ENCODE measurements around the gene SF3B4.
A peak's percentile ranks its signal among the peaks of the same experiment; 100 is the strongest.

SF3B4 gene

GRCh38 chr1:149916898-149917252, 10.7 kb downstream of the SF3B4 start:
- Histone ChIP-seq H3K27me3 (ENCODE audit: control insufficient read depth in 1 of 2, insufficient read depth in 2 of 2, low read length in 2 of 2) (peaks cover 0 to 3% of the 10 kb centered on the region in 2 donors), H3K9me3 (ENCODE audit: control insufficient read depth in 2 of 2, low read length in 2 of 2) (no peaks in the 10 kb centered on the region), H3K9ac (ENCODE audit: low read length in 2 of 2) (peak overlapping the region in 1 of 2 donors; percentile 76), H3K36me3 (ENCODE audit: control insufficient read depth in 2 of 2, insufficient read depth in 2 of 2, low read length in 2 of 2) (no peaks in the 10 kb centered on the region), H3K4me1 (ENCODE audit: control insufficient read depth, insufficient read depth, low read length) (peaks cover 14% of the 10 kb centered on the region), H3K27ac (ENCODE audit: low read length) (no peak overlapping the region), H3K4me3 (ENCODE audit: low read length in 2 of 2) (peak overlapping the region; percentile 79 to 84)

DNA sequence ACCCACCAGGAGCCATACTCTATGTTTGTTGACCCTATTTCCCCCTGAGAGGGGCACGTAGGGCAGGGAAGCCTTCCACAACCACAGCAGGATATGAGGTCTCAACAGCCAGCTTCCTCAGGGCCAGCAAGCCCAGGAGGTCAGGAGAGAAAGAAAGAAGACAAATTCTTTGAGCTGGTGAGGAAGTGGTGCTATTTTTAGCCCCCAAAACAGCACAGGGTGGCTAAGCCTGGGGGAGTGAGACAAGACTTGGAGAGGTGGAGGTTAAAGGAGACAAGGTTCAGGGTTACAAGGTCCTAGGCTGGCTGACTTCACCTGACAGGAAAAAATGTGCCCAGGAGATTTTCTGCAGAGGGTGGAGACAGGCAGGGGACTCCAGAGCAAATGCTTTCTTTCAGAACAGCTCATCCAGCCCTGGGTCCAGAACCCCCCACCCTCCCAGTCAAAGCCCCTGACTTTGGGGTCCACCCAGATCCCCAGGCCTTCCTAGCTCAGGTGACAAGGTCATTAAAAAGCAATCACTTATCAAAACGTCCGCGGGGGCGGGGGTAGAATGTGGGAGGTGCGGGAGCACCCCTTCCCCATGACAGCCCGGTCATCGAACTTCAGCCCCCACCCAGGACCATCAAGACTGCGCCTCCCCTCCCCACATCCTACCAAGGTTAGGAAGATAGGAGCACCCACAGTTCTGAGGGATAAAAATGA, 11.3 kb downstream of the SF3B4 start:
- Histone ChIP-seq H3K9me3 (ENCODE audit: control insufficient read depth in 2 of 2, low read length in 2 of 2) (no peaks in the 10 kb centered on the region), H3K27me3 (ENCODE audit: control insufficient read depth in 1 of 2, insufficient read depth in 2 of 2, low read length in 2 of 2) (peaks cover 0 to 3% of the 10 kb centered on the region in 2 donors), H3K4me3 (ENCODE audit: low read length in 2 of 2) (peak overlapping the region; percentile 48 to 79), H3K4me1 (ENCODE audit: control insufficient read depth, insufficient read depth, low read length) (peaks cover 14% of the 10 kb centered on the region), H3K36me3 (ENCODE audit: control insufficient read depth in 2 of 2, insufficient read depth in 2 of 2, low read length in 2 of 2) (no peaks in the 10 kb centered on the region), H3K27ac (ENCODE audit: low read length) (no peak overlapping the region), H3K9ac (ENCODE audit: low read length in 2 of 2) (peak overlapping the region; percentile 29 to 76)

DNA sequence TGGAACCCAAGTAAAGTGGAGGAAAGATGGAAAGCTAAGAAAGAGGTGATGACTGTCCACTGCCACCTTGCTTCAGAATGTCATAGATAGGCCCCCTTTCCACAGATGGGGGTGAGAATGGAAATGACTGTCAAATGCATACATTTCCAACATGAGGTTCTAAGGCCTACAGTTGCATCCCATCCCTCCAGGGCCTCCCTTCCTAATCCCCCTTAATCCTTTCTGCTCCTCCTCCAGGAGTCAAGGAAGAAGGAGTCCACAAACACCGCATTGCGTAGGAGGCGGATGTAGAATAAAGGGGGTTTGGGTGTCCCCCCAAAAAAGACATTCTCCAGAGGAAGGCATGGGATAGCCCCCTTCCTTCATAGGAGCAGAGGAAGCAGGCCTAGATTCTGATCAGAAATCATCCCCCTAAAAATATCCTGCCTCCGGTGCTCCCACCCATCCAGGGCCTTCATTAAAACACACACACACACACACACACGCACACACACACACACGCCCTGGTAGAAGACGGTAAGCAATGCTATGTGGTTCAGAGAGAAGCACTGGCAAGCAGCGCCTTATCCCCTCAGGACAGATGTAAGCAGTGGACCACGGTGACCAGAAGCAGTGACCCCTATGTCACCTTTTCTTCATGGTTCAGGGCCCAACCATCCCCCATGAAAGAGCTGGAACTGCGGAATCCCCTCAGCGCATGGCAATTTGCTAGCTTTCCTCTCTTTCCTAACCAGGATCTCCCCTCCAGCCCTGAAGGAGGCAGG, 12.0 kb downstream of the SF3B4 start:
- no peaks in the 10 kb centered on the region for H3K36me3 ChIP-seq (ENCODE audit: control insufficient read depth in 2 of 2, insufficient read depth in 2 of 2, low read length in 2 of 2)
- H3K9ac ChIP-seq (ENCODE audit: low read length in 2 of 2) = no peak overlapping the region
- no peak overlapping the region for H3K4me3 ChIP-seq (ENCODE audit: low read length in 2 of 2)
- no peaks in the 10 kb centered on the region for H3K9me3 ChIP-seq (ENCODE audit: control insufficient read depth in 2 of 2, low read length in 2 of 2)
- no peak overlapping the region for H3K27ac ChIP-seq (ENCODE audit: low read length)
- H3K4me1 ChIP-seq (ENCODE audit: control insufficient read depth, insufficient read depth, low read length) = peaks cover 14% of the 10 kb centered on the region
- H3K27me3 ChIP-seq (ENCODE audit: control insufficient read depth in 1 of 2, insufficient read depth in 2 of 2, low read length in 2 of 2) = peaks cover 0 to 3% of the 10 kb centered on the region in 2 donors

- Histone ChIP-seq H3K4me3 (ENCODE audit: low read length in 2 of 2) (no peak overlapping the region), H3K4me1 (ENCODE audit: control insufficient read depth, insufficient read depth, low read length) (peaks cover 14% of the 10 kb centered on the region), H3K9me3 (ENCODE audit: control insufficient read depth in 2 of 2, low read length in 2 of 2) (no peaks in the 10 kb centered on the region), H3K9ac (ENCODE audit: low read length in 2 of 2) (no peak overlapping the region), H3K27me3 (ENCODE audit: control insufficient read depth in 1 of 2, insufficient read depth in 2 of 2, low read length in 2 of 2) (peaks cover 0 to 3% of the 10 kb centered on the region in 2 donors), H3K36me3 (ENCODE audit: control insufficient read depth in 2 of 2, insufficient read depth in 2 of 2, low read length in 2 of 2) (no peaks in the 10 kb centered on the region), H3K27ac (ENCODE audit: low read length) (no peak overlapping the region)
Measured at GRCh38 chr1:149914545-149914944, 13.1 kb downstream of the SF3B4 start.

- Histone ChIP-seq H3K36me3 (ENCODE audit: control insufficient read depth in 2 of 2, insufficient read depth in 2 of 2, low read length in 2 of 2) (peaks cover 0 to 11% of the 10 kb centered on the region in 2 donors), H3K4me3 (ENCODE audit: low read length in 2 of 2) (no peak overlapping the region), H3K9me3 (ENCODE audit: control insufficient read depth in 2 of 2, low read length in 2 of 2) (no peaks in the 10 kb centered on the region), H3K27me3 (ENCODE audit: control insufficient read depth in 1 of 2, insufficient read depth in 2 of 2, low read length in 2 of 2) (no peaks in the 10 kb centered on the region), H3K4me1 (ENCODE audit: control insufficient read depth, insufficient read depth, low read length) (no peaks in the 10 kb centered on the region), H3K9ac (ENCODE audit: low read length in 2 of 2) (no peak overlapping the region), H3K27ac (ENCODE audit: low read length) (no peak overlapping the region)
Measured at GRCh38 chr1:149906570-149907075, 21.0 kb downstream of the SF3B4 start.

- Histone ChIP-seq H3K9ac (ENCODE audit: low read length in 2 of 2) (no peak overlapping the region), H3K36me3 (ENCODE audit: control insufficient read depth in 2 of 2, insufficient read depth in 2 of 2, low read length in 2 of 2) (peaks cover 0 to 9% of the 10 kb centered on the region in 2 donors), H3K4me3 (ENCODE audit: low read length in 2 of 2) (no peak overlapping the region)
Measured at GRCh38 chr1:149903836-149904491, 23.6 kb downstream of the SF3B4 start.

DNA sequence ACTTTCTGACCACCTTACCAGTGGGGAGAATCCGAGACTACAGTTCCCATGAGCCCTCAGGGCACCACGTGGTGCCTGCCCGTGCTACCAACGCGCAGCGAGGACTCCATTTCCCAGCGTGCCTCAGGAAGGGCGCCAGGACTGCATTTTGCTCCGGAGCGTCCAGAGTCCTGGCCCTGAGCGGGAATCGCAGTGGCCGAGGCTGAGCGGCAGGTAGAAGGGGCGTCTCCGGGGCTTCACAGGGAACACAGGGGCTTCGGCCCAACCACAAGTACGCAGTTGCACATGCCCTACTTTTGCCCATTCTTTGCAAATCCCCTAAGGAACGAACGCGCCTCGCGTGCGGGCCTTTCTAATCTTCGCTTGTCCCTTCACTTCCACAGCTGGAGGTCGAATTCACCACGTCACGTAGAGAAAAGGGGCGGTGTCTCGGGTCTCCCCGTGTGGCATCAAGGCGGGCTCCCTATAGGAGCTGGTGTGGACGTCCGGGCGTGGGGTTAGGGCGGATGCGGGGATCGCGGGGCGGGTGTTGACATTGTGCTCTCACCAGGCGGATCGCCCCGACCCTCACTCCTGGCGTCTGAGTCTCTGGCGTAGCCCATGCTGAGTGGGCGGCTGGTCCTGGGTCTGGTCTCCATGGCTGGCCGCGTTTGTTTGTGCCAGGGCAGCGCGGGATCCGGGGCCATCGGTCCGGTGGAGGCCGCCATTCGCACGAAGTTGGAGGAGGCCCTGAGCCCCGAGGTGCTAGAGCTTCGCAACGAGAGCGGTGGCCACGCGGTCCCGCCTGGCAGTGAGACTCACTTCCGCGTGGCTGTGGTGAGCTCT, 27.9 kb downstream of the SF3B4 start, which contains the start of gene BOLA1:
TSS of gene BOLA1 (plus strand) at position 109 of the 825 bp plus-strand sequence. CDS start at position 601, 492 bp downstream.
- Histone ChIP-seq H3K27me3 (ENCODE audit: control insufficient read depth in 1 of 2, insufficient read depth in 2 of 2, low read length in 2 of 2) (no peaks in the 10 kb centered on the region), H3K27ac (ENCODE audit: low read length) (peak within 1 kb of the TSS; percentile 90), H3K36me3 (ENCODE audit: control insufficient read depth in 2 of 2, insufficient read depth in 2 of 2, low read length in 2 of 2) (no peaks in the 10 kb centered on the region), H3K4me1 (ENCODE audit: control insufficient read depth, insufficient read depth, low read length) (peaks cover 16% of the 10 kb centered on the region), H3K9me3 (ENCODE audit: control insufficient read depth in 2 of 2, low read length in 2 of 2) (no peaks in the 10 kb centered on the region), H3K9ac (ENCODE audit: low read length in 2 of 2) (peak within 1 kb of the TSS; percentile 88 to 91), H3K4me3 (ENCODE audit: low read length in 2 of 2) (peak within 1 kb of the TSS; percentile 84 to 92)

More at GRCh38 chr1:149903836-149904491, 23.6 kb downstream of the SF3B4 start:
- Histone ChIP-seq H3K4me1 (ENCODE audit: control insufficient read depth, insufficient read depth, low read length) (peaks cover 15% of the 10 kb centered on the region), H3K27me3 (ENCODE audit: control insufficient read depth in 1 of 2, insufficient read depth in 2 of 2, low read length in 2 of 2) (no peaks in the 10 kb centered on the region), H3K9me3 (ENCODE audit: control insufficient read depth in 2 of 2, low read length in 2 of 2) (no peaks in the 10 kb centered on the region), H3K27ac (ENCODE audit: low read length) (no peak overlapping the region)

DNA sequence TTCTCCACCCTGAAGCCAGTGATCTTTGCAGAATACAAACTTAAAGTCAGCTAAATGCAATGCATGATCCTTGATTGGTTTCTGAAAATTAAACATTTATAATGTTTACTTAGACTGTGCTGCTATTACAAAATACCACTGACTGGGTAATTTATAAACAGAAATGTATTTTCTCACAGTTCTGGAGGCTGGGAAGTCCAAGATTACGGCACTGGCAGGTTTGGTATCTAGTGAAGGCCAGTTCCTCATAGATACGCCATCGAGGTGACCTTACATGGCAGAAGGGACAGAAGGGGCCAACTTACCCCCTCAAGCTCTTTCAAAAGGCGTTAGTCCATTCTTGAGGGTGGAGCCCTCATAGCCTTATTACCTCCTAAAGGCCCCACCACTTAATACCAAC, 31.0 kb downstream of the SF3B4 start:
- H3K27ac ChIP-seq (ENCODE audit: low read length) = no peak overlapping the region
- peaks cover 16% of the 10 kb centered on the region for H3K4me1 ChIP-seq (ENCODE audit: control insufficient read depth, insufficient read depth, low read length)
- H3K9me3 ChIP-seq (ENCODE audit: control insufficient read depth in 2 of 2, low read length in 2 of 2) = no peaks in the 10 kb centered on the region
- no peaks in the 10 kb centered on the region for H3K36me3 ChIP-seq (ENCODE audit: control insufficient read depth in 2 of 2, insufficient read depth in 2 of 2, low read length in 2 of 2)
- H3K27me3 ChIP-seq (ENCODE audit: control insufficient read depth in 1 of 2, insufficient read depth in 2 of 2, low read length in 2 of 2) = no peaks in the 10 kb centered on the region
- H3K9ac ChIP-seq (ENCODE audit: low read length in 2 of 2) = no peak overlapping the region
- no peak overlapping the region for H3K4me3 ChIP-seq (ENCODE audit: low read length in 2 of 2)

GRCh38 chr1:149888999-149889289, 38.7 kb downstream of the SF3B4 start:
- H3K27me3 ChIP-seq (ENCODE audit: control insufficient read depth in 1 of 2, insufficient read depth in 2 of 2, low read length in 2 of 2) = no peaks in the 10 kb centered on the region
- no peaks in the 10 kb centered on the region for H3K9me3 ChIP-seq (ENCODE audit: control insufficient read depth in 2 of 2, low read length in 2 of 2)
- peak overlapping the region; percentile 99 for H3K27ac ChIP-seq (ENCODE audit: low read length)
- peak overlapping the region; percentile 82 to 93 for H3K9ac ChIP-seq (ENCODE audit: low read length in 2 of 2)
- H3K36me3 ChIP-seq (ENCODE audit: control insufficient read depth in 2 of 2, insufficient read depth in 2 of 2, low read length in 2 of 2) = no peaks in the 10 kb centered on the region
- peaks cover 10% of the 10 kb centered on the region for H3K4me1 ChIP-seq (ENCODE audit: control insufficient read depth, insufficient read depth, low read length)
- H3K4me3 ChIP-seq (ENCODE audit: low read length in 2 of 2) = peak overlapping the region; percentile 66 to 89
